Kidney tubule cell (primary cell): ENCODE results near the gene VDR.
"Not testable (repeated sequence)": the region's sequence is repeated elsewhere in the genome, so short reads cannot be mapped to it uniquely, and the experiment has no call there.

Source experiments
- DNase-seq: peaks from one replicate; pipeline ENCODE4 v3.0.0-alpha.2; 2018; ENCODE audit warnings: low spot score

VDR gene

GRCh38 chr12:47812797-47813510 is 91.8 kb downstream of the VDR start:
- peak; percentile 96 for DNase-seq

GRCh38 chr12:47811581-47812484 is 93.0 kb downstream of the VDR start:
- DNase-seq, result peak; percentile 77

GRCh38 chr12:47811072-47811396 is 93.8 kb downstream of the VDR start:
- DNase-seq, result no peak

- DNase-seq, result not testable (repeated sequence)
Observed at GRCh38 chr12:47809518-47809917, 95.3 kb downstream of the VDR start.

- peak; percentile 49 for DNase-seq
Observed at GRCh38 chr12:47808574-47809365, 96.0 kb downstream of the VDR start.

GRCh38 chr12:47808050-47808449 is 96.7 kb downstream of the VDR start:
- peak; percentile 54 for DNase-seq

- no peak for DNase-seq
Observed at GRCh38 chr12:47807338-47807737, 97.5 kb downstream of the VDR start.

- DNase-seq, result no peak
Observed at GRCh38 chr12:47805417-47805816, 99.4 kb downstream of the VDR start.

- no peak for DNase-seq
Observed at GRCh38 chr12:47804171-47804570, 100.6 kb downstream of the VDR start.

- no peak for DNase-seq
Observed at GRCh38 chr12:47803191-47803875, 101.5 kb downstream of the VDR start.

- no peak for DNase-seq
Observed at GRCh38 chr12:47802312-47802711, 102.5 kb downstream of the VDR start.

GRCh38 chr12:47801904-47802246 is 102.9 kb downstream of the VDR start:
- DNase-seq, result no peak

GRCh38 chr12:47801170-47801903 is 103.5 kb downstream of the VDR start:
- DNase-seq, result peak; percentile 86

- no peak for DNase-seq
Observed at GRCh38 chr12:47800582-47800981, 104.2 kb downstream of the VDR start.

- no peak for DNase-seq
Observed at GRCh38 chr12:47799357-47799955, 105.3 kb downstream of the VDR start.

GRCh38 chr12:47798382-47798948 is 106.3 kb downstream of the VDR start:
- DNase-seq, result no peak

- no peak for DNase-seq
Observed at GRCh38 chr12:47797441-47797840, 107.4 kb downstream of the VDR start.

GRCh38 chr12:47795814-47796411 is 108.9 kb downstream of the VDR start:
- DNase-seq, result no peak

- no peak for DNase-seq
Observed at GRCh38 chr12:47795121-47795813, 109.5 kb downstream of the VDR start.

GRCh38 chr12:47794679-47795078 is 110.1 kb downstream of the VDR start:
- DNase-seq, result no peak
